ENCODE measurements around the gene KCNH2. TPM values are rescaled to one million over a fixed set of nuclear protein-coding genes. Genes with fewer than 3 reads are reported as not detected.

The KCNH2 gene
- total and polyA plus RNA-seq, 2 of the 13 experiments (the other 11 are each of a cell fraction or from before 2014, with no cell fraction given) = 0.09 to 0.11 TPM

DNA sequence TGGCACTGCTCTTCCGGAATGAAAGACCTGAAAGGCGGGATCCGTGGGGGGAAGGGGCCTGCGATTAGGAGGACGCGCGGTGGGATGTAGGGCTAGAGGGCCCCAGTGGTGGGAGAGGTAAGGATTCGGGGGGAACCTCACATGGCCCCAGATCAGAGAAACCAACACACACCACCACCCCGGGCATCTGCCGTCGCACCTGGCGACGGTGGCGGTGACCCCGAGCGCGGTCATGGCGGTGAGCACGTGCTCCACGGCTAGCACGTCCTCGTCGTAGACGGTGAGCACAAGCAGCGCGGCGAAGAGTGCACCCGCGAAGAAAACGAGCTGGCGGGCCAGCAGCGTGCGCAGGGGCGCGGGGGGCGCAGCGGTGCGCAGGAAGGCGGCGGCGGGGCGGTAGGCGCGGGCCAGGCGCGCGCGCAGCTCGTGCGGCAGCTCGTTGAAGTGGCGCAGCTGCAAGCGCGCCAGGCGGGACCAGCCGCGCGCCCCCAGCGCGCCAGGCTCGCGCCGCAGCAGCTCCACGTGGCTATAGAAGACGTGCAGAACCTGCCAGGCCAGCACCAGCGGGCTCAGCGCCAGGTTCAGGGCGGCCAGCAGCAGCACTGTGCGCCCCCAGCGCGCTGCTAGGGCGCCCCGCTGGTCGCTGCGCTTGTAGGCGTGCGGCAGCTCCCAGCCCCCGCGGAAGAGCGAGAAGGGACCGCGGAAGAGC is 40.5 kb upstream of the KCNH2 start (continued):
- TF ChIP-seq ZNF557 (CRISPR knock-in tag; IDR thresholded peaks at IDR 0.05) = no peak
- no peak for TF ChIP-seq PHF5A (CRISPR knock-in tag; IDR thresholded peaks at IDR 0.05; ENCODE audit: low read depth, unreplicated experiment)
- no peak for TF ChIP-seq RXRA (CRISPR knock-in tag; IDR thresholded peaks at IDR 0.05)
- no peak for TF ChIP-seq ZSCAN30 (CRISPR knock-in tag; IDR thresholded peaks at IDR 0.05)
- TF ChIP-seq ZNF776 (CRISPR knock-in tag; IDR thresholded peaks at IDR 0.05) = 0 out of 2 replicates have a peak, but pooled peaks have one; percentile 39
- no peak for TF ChIP-seq NONO (IDR thresholded peaks at IDR 0.05)
- TF ChIP-seq NONO (CRISPR knock-in tag; conservative IDR thresholded peaks at IDR 0.05) = peak; percentile 36; the same call in 1 of the 2 replicates
- TF ChIP-seq ZNF660 (CRISPR knock-in tag; IDR thresholded peaks at IDR 0.05; ENCODE audit: borderline replicate concordance, low read depth) = no peak
- no peak for TF ChIP-seq ZSCAN29 (CRISPR knock-in tag; conservative IDR thresholded peaks at IDR 0.05)
- no peak for TF ChIP-seq ZNF674 (CRISPR knock-in tag; IDR thresholded peaks at IDR 0.05; ENCODE audit: low read depth)
- TF ChIP-seq ASH2L (IDR thresholded peaks at IDR 0.05; ENCODE audit: insufficient read length, low read depth, low read length) = no peak
- 0 out of 2 replicates have a peak, but pooled peaks have one; percentile 24 for TF ChIP-seq HOXA3 (CRISPR knock-in tag; IDR thresholded peaks at IDR 0.05)
- TF ChIP-seq, protein P1, sequence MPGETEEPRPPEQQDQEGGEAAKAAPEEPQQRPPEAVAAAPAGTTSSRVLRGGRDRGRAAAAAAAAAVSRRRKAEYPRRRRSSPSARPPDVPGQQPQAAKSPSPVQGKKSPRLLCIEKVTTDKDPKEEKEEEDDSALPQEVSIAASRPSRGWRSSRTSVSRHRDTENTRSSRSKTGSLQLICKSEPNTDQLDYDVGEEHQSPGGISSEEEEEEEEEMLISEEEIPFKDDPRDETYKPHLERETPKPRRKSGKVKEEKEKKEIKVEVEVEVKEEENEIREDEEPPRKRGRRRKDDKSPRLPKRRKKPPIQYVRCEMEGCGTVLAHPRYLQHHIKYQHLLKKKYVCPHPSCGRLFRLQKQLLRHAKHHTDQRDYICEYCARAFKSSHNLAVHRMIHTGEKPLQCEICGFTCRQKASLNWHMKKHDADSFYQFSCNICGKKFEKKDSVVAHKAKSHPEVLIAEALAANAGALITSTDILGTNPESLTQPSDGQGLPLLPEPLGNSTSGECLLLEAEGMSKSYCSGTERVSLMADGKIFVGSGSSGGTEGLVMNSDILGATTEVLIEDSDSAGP (CRISPR knock-in tag; IDR thresholded peaks at IDR 0.05; ENCODE audit: borderline replicate concordance) = 0 out of 2 replicates have a peak, but pooled peaks have one; percentile 1
- TF ChIP-seq REPIN1 (CRISPR knock-in tag; IDR thresholded peaks at IDR 0.05; ENCODE audit: borderline replicate concordance, low read depth) = no peak
- no peak for TF ChIP-seq ZNF431 (CRISPR knock-in tag; IDR thresholded peaks at IDR 0.05; ENCODE audit: borderline replicate concordance, low read depth)
- no peak for TF ChIP-seq ZNF124 (CRISPR knock-in tag; IDR thresholded peaks at IDR 0.05)
- no peak for TF ChIP-seq MXD1 (CRISPR knock-in tag; IDR thresholded peaks at IDR 0.05)
- no peak for TF ChIP-seq TBL1XR1 (IDR thresholded peaks at IDR 0.05; ENCODE audit: borderline replicate concordance, low read length, partially characterized antibody)
- TF ChIP-seq, protein P2, sequence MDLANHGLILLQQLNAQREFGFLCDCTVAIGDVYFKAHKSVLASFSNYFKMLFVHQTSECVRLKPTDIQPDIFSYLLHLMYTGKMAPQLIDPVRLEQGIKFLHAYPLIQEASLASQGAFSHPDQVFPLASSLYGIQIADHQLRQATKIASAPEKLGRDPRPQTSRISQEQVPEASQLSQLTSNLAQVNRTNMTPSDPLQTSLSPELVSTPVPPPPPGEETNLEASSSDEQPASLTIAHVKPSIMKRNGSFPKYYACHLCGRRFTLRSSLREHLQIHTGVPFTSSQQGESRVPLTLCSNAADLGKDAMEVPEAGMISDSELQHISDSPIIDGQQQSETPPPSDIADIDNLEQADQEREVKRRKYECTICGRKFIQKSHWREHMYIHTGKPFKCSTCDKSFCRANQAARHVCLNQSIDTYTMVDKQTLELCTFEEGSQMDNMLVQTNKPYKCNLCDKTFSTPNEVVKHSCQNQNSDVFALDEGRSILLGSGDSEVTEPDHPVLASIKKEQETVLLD (CRISPR knock-in tag; IDR thresholded peaks at IDR 0.05; ENCODE audit: low read depth) = peak; percentile 69; the same call in 1 of the 2 replicates
- no peak for TF ChIP-seq RFXANK (CRISPR knock-in tag; IDR thresholded peaks at IDR 0.05)
- TF ChIP-seq MEF2D (CRISPR knock-in tag; IDR thresholded peaks at IDR 0.05) = no peak
- TF ChIP-seq SNRNP70 (IDR thresholded peaks at IDR 0.05; ENCODE audit: low read depth, low read length) = no peak
- 0 out of 2 replicates have a peak, but pooled peaks have one; percentile 10 for TF ChIP-seq ZGPAT (CRISPR knock-in tag; IDR thresholded peaks at IDR 0.05)
- peak; percentile 32; the same call in 1 of the 2 replicates for TF ChIP-seq BORCS8-MEF2B (CRISPR knock-in tag; IDR thresholded peaks at IDR 0.05)
- no peak for TF ChIP-seq ZNF784 (CRISPR knock-in tag; IDR thresholded peaks at IDR 0.05; ENCODE audit: borderline replicate concordance)

All from HepG2 (cell line).